IPS DF 19.7 (cell line): ENCODE measurements around the gene LDLRAD2.
A peak's percentile ranks its signal among the peaks of the same experiment; 100 is the strongest.
"Not testable (repeated sequence)": the region's sequence is repeated elsewhere in the genome, so short reads cannot be mapped to it uniquely, and the experiment has no call there.

Source experiments
- DNase-seq: peaks from one replicate; pipeline ENCODE4 v3.0.0-alpha.2; 2013; ENCODE audit warnings: low read depth, low spot score

LDLRAD2 gene

GRCh38 chr1:21811875-21812305 lies at the start of gene LDLRAD2:
LDLRAD2 (plus strand) TSS chr1:21812265; CDS start chr1:21812452, 187 bp downstream.
- no peak for DNase-seq

- no peak for DNase-seq
Observed at GRCh38 chr1:21763236-21763635, 48.8 kb upstream of the LDLRAD2 start.

GRCh38 chr1:21763694-21764419 lies 48.2 kb upstream of the LDLRAD2 start:
- no peak for DNase-seq

GRCh38 chr1:21764615-21765423 lies 47.2 kb upstream of the LDLRAD2 start:
- no peak for DNase-seq

GRCh38 chr1:21766210-21766609 lies 45.9 kb upstream of the LDLRAD2 start:
- DNase-seq = no peak

- DNase-seq = not testable (repeated sequence)
Observed at GRCh38 chr1:21767106-21767505, 45.0 kb upstream of the LDLRAD2 start.

GRCh38 chr1:21770201-21770600 lies 41.9 kb upstream of the LDLRAD2 start:
- DNase-seq = no peak

GRCh38 chr1:21770602-21771001 lies 41.5 kb upstream of the LDLRAD2 start:
- DNase-seq = not testable (repeated sequence)

GRCh38 chr1:21771672-21772071 lies 40.4 kb upstream of the LDLRAD2 start:
- not testable (repeated sequence) for DNase-seq

GRCh38 chr1:21773585-21773984 lies 38.5 kb upstream of the LDLRAD2 start:
- DNase-seq = no peak

GRCh38 chr1:21774835-21775549 lies 37.1 kb upstream of the LDLRAD2 start:
- DNase-seq = no peak

- no peak for DNase-seq
Observed at GRCh38 chr1:21775550-21775914, 36.5 kb upstream of the LDLRAD2 start.

GRCh38 chr1:21775985-21776562 lies 36.0 kb upstream of the LDLRAD2 start:
- DNase-seq = no peak

- not testable (repeated sequence) for DNase-seq
Observed at GRCh38 chr1:21776925-21777324, 35.1 kb upstream of the LDLRAD2 start.

- no peak for DNase-seq
Observed at GRCh38 chr1:21778405-21778727, 33.7 kb upstream of the LDLRAD2 start.

- DNase-seq = no peak
Observed at GRCh38 chr1:21779613-21780521, 32.2 kb upstream of the LDLRAD2 start.

GRCh38 chr1:21781815-21782348 lies 30.2 kb upstream of the LDLRAD2 start:
- no peak for DNase-seq

- no peak for DNase-seq
Observed at GRCh38 chr1:21782349-21782867, 29.7 kb upstream of the LDLRAD2 start.

- peak; percentile 75 for DNase-seq
Observed at GRCh38 chr1:21782868-21783678, 29.0 kb upstream of the LDLRAD2 start, which contains the start of gene USP48. USP48 (minus strand) TSS chr1:21783149; CDS start chr1:21782957, 192 bp downstream.
